IMR-90 (cell line): ENCODE data around the gene CAST. TPM values are rescaled to one million over a fixed set of nuclear protein-coding genes. Genes with fewer than 3 reads are reported as not detected.

Source experiments
- ATAC-seq: fragments of 200-7000 bp; cut with Tn5 transposase; 2 replicates; pipeline ENCODE4 v1.9.1; 2020; ENCODE audit warnings: low read depth, mild to moderate bottlenecking, moderate library complexity
- BruUV-seq: library from RNA; stranded (reverse); fragments of 400-500 nt; replicated peaks from 2 replicates; lab custom pipeline; 2021; lab: Mats Ljungman, UMichigan
- CTCF ChIA-PET: fragments of 300-600 bp; formaldehyde crosslinking; extraction: SDS; loops from one replicate; lab custom pipeline; 2021; ENCODE audit warnings: antibody characterized with exemption; lab: Yijun Ruan, JAX
- POLR2A ChIA-PET: fragments of 300-600 bp; sonication (Branson Sonifier 250); formaldehyde crosslinking; loops from one replicate; lab custom pipeline; 2022; ENCODE audit warnings: antibody characterized with exemption; ENCODE audit not compliant: unreplicated experiment; lab: Charles Lee
- DNase-seq: peaks from one replicate; pipeline ENCODE4 v3.0.0; 2013
- H2AFZ ChIP-seq: replicated peaks from 2 replicates; pipeline ENCODE3; 2013; ENCODE audit warnings: low read length, mild to moderate bottlenecking; ENCODE audit not compliant: poor library complexity
- H2AK5ac ChIP-seq: 2 replicates; pipeline ENCODE4 v1.6.1; 2013; ENCODE audit warnings: low read depth, low read length, inconsistent platforms
- H2AK9ac ChIP-seq: replicated peaks from 2 replicates; pipeline ENCODE3; 2013; ENCODE audit warnings: mild to moderate bottlenecking, low read depth, low read length, moderate library complexity; ENCODE audit not compliant: poor library complexity
- H2BK120ac ChIP-seq: 2 replicates; pipeline ENCODE4 v1.6.1; 2013; ENCODE audit warnings: low read depth, low read length, inconsistent platforms
- H2BK15ac ChIP-seq: 3 replicates; pipeline ENCODE4 v1.6.1; 2013; ENCODE audit warnings: low read depth, low read length, inconsistent platforms
- H2BK20ac ChIP-seq: 2 replicates; pipeline ENCODE4 v1.6.1; 2013; ENCODE audit warnings: low read depth, mild to moderate bottlenecking, inconsistent platforms, low read length, moderate library complexity
- H2BK5ac ChIP-seq: 2 replicates; pipeline ENCODE4 v1.6.1; 2013; ENCODE audit warnings: mild to moderate bottlenecking, low read depth, low read length, inconsistent platforms; ENCODE audit not compliant: poor library complexity, severe bottlenecking
- H3K14ac ChIP-seq: replicated peaks from 2 replicates; pipeline ENCODE4 v1.6.1; 2013; ENCODE audit warnings: low read depth, low read length, inconsistent platforms
- H3K18ac ChIP-seq: 2 replicates; pipeline ENCODE4 v1.6.1; 2013; ENCODE audit warnings: low read depth, low read length, control low read depth
- H3K23ac ChIP-seq: 2 replicates; pipeline ENCODE4 v1.6.1; 2013; ENCODE audit warnings: low read depth, low read length, inconsistent platforms
- H3K27ac ChIP-seq: 2 replicates; pipeline ENCODE4 v1.5.1; 2013; ENCODE audit warnings: mild to moderate bottlenecking, control low read depth, low read length; ENCODE audit not compliant: insufficient read depth
- H3K27me3 ChIP-seq: 2 replicates; pipeline ENCODE4 v1.6.1; 2013; ENCODE audit warnings: low read length; ENCODE audit not compliant: control insufficient read depth, insufficient read depth
- H3K36me3 ChIP-seq: 2 replicates; pipeline ENCODE4 v1.6.1; 2013; ENCODE audit warnings: low read length, mixed read lengths; ENCODE audit not compliant: control insufficient read depth, insufficient read depth
- H3K4ac ChIP-seq: 2 replicates; pipeline ENCODE4 v1.6.1; 2013; ENCODE audit warnings: low read depth, low read length, inconsistent platforms
- H3K4me1 ChIP-seq: 2 replicates; pipeline ENCODE4 v1.6.1; 2013; ENCODE audit warnings: low read length, mixed read lengths; ENCODE audit not compliant: control insufficient read depth, insufficient read depth
- H3K4me2 ChIP-seq: 2 replicates; pipeline ENCODE4 v1.6.1; 2013; ENCODE audit warnings: low read depth, mild to moderate bottlenecking, control low read depth, low read length, moderate library complexity
- H3K4me3 ChIP-seq: 2 replicates; pipeline ENCODE4 v1.5.1; 2013; ENCODE audit warnings: low read depth, mild to moderate bottlenecking, control low read depth, low read length, moderate library complexity; ENCODE audit not compliant: insufficient read depth
- H3K56ac ChIP-seq: 2 replicates; pipeline ENCODE4 v1.6.1; 2013; ENCODE audit warnings: low read length, inconsistent platforms; ENCODE audit not compliant: insufficient read depth; ENCODE audit errors: extremely low read depth
- H3K79me1 ChIP-seq, 2 experiments: 2 replicates each; pipeline ENCODE4 v1.6.1; 2013; ENCODE audit warnings: low read length in 2 of 2, inconsistent platforms in 1 of 2, low read depth in 1 of 2
- H3K9ac ChIP-seq: 2 replicates; pipeline ENCODE4 v1.6.1; 2013; ENCODE audit warnings: low read depth, low read length, control low read depth
- H3K9me1 ChIP-seq: 2 replicates; pipeline ENCODE4 v1.6.1; 2013; ENCODE audit warnings: low read length, inconsistent platforms; ENCODE audit not compliant: insufficient read depth
- H3K9me3 ChIP-seq: 2 replicates; pipeline ENCODE4 v1.6.1; 2013; ENCODE audit warnings: low read length; ENCODE audit not compliant: control insufficient read depth, insufficient read depth
- H4K20me1 ChIP-seq: 2 replicates; pipeline ENCODE4 v1.6.1; 2013; ENCODE audit warnings: low read length, inconsistent platforms; ENCODE audit not compliant: insufficient read depth
- H4K5ac ChIP-seq: 2 replicates; pipeline ENCODE4 v1.6.1; 2013; ENCODE audit warnings: mild to moderate bottlenecking, low read depth, low read length, control low read depth
- H4K8ac ChIP-seq, 2 experiments: 2 replicates each; pipeline ENCODE4 v1.6.1; 2013; ENCODE audit warnings: low read depth in 2 of 2, low read length in 2 of 2, control low read depth in 1 of 2, inconsistent platforms in 1 of 2
- H4K91ac ChIP-seq: 2 replicates; pipeline ENCODE4 v1.6.1; 2013; ENCODE audit warnings: low read depth, low read length, inconsistent platforms; ENCODE audit not compliant: insufficient read depth
- BHLHE40 ChIP-seq: fragments of 150-350 bp; IDR thresholded peaks from 2 replicates; pipeline ENCODE4 v1.6.1; 2016; ENCODE audit warnings: mild to moderate bottlenecking, low read depth, low read length
- CEBPB ChIP-seq: IDR thresholded peaks from 2 replicates; pipeline ENCODE4 v1.6.1; 2012; ENCODE audit warnings: low read depth, low read length, improper control_type of control experiment
- CHD1 ChIP-seq: IDR thresholded peaks from 2 replicates; pipeline ENCODE4 v1.6.1; 2012; ENCODE audit warnings: low read depth, low read length, improper control_type of control experiment
- FOS ChIP-seq: fragments of 150-350 bp; IDR thresholded peaks from 2 replicates; pipeline ENCODE4 v1.6.1; 2016; ENCODE audit warnings: low read depth, low read length
- MAFK ChIP-seq: IDR thresholded peaks from 2 replicates; pipeline ENCODE4 v1.6.1; 2012; ENCODE audit warnings: low read depth, low read length, improper control_type of control experiment
- MAZ ChIP-seq: IDR thresholded peaks from 2 replicates; pipeline ENCODE4 v1.6.1; 2012; ENCODE audit warnings: low read depth, mild to moderate bottlenecking, low read length, improper control_type of control experiment, moderate library complexity, borderline replicate concordance
- MXI1 ChIP-seq: IDR thresholded peaks from 2 replicates; pipeline ENCODE4 v1.6.1; 2012; ENCODE audit warnings: low read depth, mild to moderate bottlenecking, low read length, moderate library complexity, borderline replicate concordance
- NFE2L2 ChIP-seq: fragments of 150-350 bp; IDR thresholded peaks from 2 replicates; pipeline ENCODE4 v1.6.1; 2016; ENCODE audit warnings: low read depth, mild to moderate bottlenecking, low read length
- POLR2A ChIP-seq: IDR thresholded peaks from 2 replicates; pipeline ENCODE4 v1.6.1; 2012; ENCODE audit warnings: mild to moderate bottlenecking, low read depth, low read length
- RAD21 ChIP-seq: IDR thresholded peaks from 2 replicates; pipeline ENCODE4 v1.6.1; 2012; ENCODE audit warnings: low read length, improper control_type of control experiment
- RCOR1 ChIP-seq: IDR thresholded peaks from 2 replicates; pipeline ENCODE4 v1.6.1; 2012; ENCODE audit warnings: mild to moderate bottlenecking, low read length, improper control_type of control experiment; ENCODE audit not compliant: insufficient replicate concordance
- RFX5 ChIP-seq: IDR thresholded peaks from 2 replicates; pipeline ENCODE4 v1.8.0; 2012; ENCODE audit warnings: low read depth, mild to moderate bottlenecking, low read length, moderate library complexity
- SMC3 ChIP-seq: fragments of 150-350 bp; IDR thresholded peaks from 2 replicates; pipeline ENCODE4 v1.6.1; 2016; ENCODE audit warnings: low read depth, mild to moderate bottlenecking, antibody characterized with exemption, low read length, moderate library complexity
- WGBS, 2 experiments: methylation state at CpG; one replicate each; pipeline versions ENCODE4 v1.1.5 to v1.1.7; 2013; ENCODE audit warnings: missing lambda C conversion rate in 2 of 2; ENCODE audit not compliant: insufficient read length in 1 of 2; ENCODE audit errors: extremely low coverage in 2 of 2; 5-methylcytosine and 5-hydroxymethylcytosine counted together
- dilution Hi-C: fragments of 300-500 bp; cut with HindIII; formaldehyde crosslinking; loops from one replicate; pipeline ENCODE4 v1.14.3; 2018; ENCODE audit warnings: low sequenced_read_pairs; ENCODE audit not compliant: unreplicated experiment
- in situ Hi-C: fragments of 300-500 bp; cut with MboI; formaldehyde crosslinking; loops from 3 replicates; pipeline ENCODE4 v1.14.3; 2019; ENCODE audit warnings: low sequenced_read_pairs, inconsistent platforms, mixed read lengths
- intact Hi-C: fragments of 100-400 bp; cut with micrococcal nuclease; formaldehyde crosslinking; loops from 2 replicates; pipeline ENCODE4 v1.10.0; 2022
- polyA plus RNA-seq, 3 experiments: library from polyadenylated mRNA; depleted of rRNA; stranded (reverse); fragments of >200 nt; gene quantifications; 2 replicates each; pipeline ENCODE4 v1.2.3, GENCODE V29; 2012; ENCODE audit warnings: low replicate concordance in 1 of 3
- total RNA-seq: library from RNA; depleted of rRNA; stranded (reverse); fragments of >200 nt; gene quantifications from 2 replicates; pipeline ENCODE4 v1.2.3, GENCODE V29; 2012
- TF ChIP-seq, protein P1 (sequence below): conservative IDR thresholded peaks from 2 replicates; pipeline ENCODE4 v1.5.1; 2012; ENCODE audit warnings: mild to moderate bottlenecking, low read depth, low read length, improper control_type of control experiment
- TF ChIP-seq, protein P2 (sequence below): fragments of 150-350 bp; IDR thresholded peaks from 2 replicates; pipeline ENCODE4 v1.6.1; 2016; ENCODE audit warnings: low read depth, mild to moderate bottlenecking, low read length, moderate library complexity, borderline replicate concordance
- TF ChIP-seq, protein P3 (sequence below): fragments of 150-350 bp; IDR thresholded peaks from 2 replicates; pipeline ENCODE4 v1.6.1; 2017; ENCODE audit warnings: mild to moderate bottlenecking, antibody characterized with exemption, low read length, low read depth

The CAST gene
- total and polyA plus RNA-seq, 2 of the 4 experiments (the other 2 are of a cell fraction): 91.3 to 128 TPM

DNA sequence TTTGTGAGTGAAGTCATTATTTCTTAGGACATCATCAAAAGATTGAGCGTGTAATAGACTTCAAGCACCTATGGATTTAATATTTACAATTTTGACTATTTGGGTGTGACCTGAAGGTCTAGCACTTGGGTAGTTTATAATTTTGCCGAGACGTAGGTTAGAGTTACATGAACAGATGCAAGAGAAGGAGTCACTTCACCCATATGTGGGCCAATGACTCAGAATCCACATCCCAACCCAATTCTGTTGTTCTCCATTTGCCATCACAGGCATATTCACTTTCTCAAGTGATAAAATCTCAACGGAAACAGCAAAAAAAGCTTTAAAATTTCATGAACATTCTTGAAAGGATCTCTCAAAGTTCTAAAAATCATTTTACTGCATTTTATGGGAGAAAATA is 157.6 kb downstream of the CAST start:
- no peaks in the 10 kb centered on the region for H3K9me3 ChIP-seq
- POLR2A ChIA-PET: interaction anchor here (2.2 kb wide), 1 partner anchor 12 kb away, joined by 6 read pairs; the partner anchor contains the start of gene ERAP1
- DNase-seq: no peak
- H2AK5ac ChIP-seq: no peak overlapping the region
- no CpG with 5 or more reads among the region's 4 CpGs for WGBS, 2 experiments
- no peaks in the 10 kb centered on the region for H4K20me1 ChIP-seq
- H3K4me3 ChIP-seq: no peak overlapping the region
- no peak overlapping the region for H3K9ac ChIP-seq
- peaks cover 11% of the 10 kb centered on the region for H3K4me1 ChIP-seq
- no peak overlapping the region for H3K4ac ChIP-seq
- H3K9me1 ChIP-seq: peaks cover 9% of the 10 kb centered on the region; the same call in 1 of the 2 replicates
- TF ChIP-seq RCOR1 (no peak), FOS (no peak), MAFK (no peak), NFE2L2 (no peak), CEBPB (no peak), BHLHE40 (no peak), POLR2A (no peak), CHD1 (no peak), MAZ (no peak), RAD21 (no peak), SMC3 (no peak), RFX5 (no peak), MXI1 (no peak)
- TF ChIP-seq, protein P1, sequence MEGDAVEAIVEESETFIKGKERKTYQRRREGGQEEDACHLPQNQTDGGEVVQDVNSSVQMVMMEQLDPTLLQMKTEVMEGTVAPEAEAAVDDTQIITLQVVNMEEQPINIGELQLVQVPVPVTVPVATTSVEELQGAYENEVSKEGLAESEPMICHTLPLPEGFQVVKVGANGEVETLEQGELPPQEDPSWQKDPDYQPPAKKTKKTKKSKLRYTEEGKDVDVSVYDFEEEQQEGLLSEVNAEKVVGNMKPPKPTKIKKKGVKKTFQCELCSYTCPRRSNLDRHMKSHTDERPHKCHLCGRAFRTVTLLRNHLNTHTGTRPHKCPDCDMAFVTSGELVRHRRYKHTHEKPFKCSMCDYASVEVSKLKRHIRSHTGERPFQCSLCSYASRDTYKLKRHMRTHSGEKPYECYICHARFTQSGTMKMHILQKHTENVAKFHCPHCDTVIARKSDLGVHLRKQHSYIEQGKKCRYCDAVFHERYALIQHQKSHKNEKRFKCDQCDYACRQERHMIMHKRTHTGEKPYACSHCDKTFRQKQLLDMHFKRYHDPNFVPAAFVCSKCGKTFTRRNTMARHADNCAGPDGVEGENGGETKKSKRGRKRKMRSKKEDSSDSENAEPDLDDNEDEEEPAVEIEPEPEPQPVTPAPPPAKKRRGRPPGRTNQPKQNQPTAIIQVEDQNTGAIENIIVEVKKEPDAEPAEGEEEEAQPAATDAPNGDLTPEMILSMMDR: no peak
- TF ChIP-seq, protein P2, sequence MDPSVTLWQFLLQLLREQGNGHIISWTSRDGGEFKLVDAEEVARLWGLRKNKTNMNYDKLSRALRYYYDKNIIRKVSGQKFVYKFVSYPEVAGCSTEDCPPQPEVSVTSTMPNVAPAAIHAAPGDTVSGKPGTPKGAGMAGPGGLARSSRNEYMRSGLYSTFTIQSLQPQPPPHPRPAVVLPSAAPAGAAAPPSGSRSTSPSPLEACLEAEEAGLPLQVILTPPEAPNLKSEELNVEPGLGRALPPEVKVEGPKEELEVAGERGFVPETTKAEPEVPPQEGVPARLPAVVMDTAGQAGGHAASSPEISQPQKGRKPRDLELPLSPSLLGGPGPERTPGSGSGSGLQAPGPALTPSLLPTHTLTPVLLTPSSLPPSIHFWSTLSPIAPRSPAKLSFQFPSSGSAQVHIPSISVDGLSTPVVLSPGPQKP: no peak
- TF ChIP-seq, protein P3, sequence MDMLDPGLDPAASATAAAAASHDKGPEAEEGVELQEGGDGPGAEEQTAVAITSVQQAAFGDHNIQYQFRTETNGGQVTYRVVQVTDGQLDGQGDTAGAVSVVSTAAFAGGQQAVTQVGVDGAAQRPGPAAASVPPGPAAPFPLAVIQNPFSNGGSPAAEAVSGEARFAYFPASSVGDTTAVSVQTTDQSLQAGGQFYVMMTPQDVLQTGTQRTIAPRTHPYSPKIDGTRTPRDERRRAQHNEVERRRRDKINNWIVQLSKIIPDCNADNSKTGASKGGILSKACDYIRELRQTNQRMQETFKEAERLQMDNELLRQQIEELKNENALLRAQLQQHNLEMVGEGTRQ: no peak
- H2BK120ac ChIP-seq: no peak overlapping the region
- H4K8ac ChIP-seq: no peak overlapping the region
- no peak overlapping the region for H3K27ac ChIP-seq
- no peak overlapping the region for H2BK20ac ChIP-seq
- H4K91ac ChIP-seq: no peak overlapping the region
- no peak overlapping the region for H2BK5ac ChIP-seq
- no peak overlapping the region for H3K4me2 ChIP-seq
- intact Hi-C loops (no loop called here), in situ Hi-C loops (no loop called here), dilution Hi-C loops (no loop called here)
- no peak for ATAC-seq
- BruUV-seq: no TSS peak
- CTCF ChIA-PET: no interaction called here
- H3K14ac ChIP-seq: no peak overlapping the region
- H3K18ac ChIP-seq: no peak overlapping the region
- no peaks in the 10 kb centered on the region for H3K27me3 ChIP-seq
- H2AFZ ChIP-seq: no peak overlapping the region
- H2AK9ac ChIP-seq: no peak overlapping the region
- no peak overlapping the region for H3K56ac ChIP-seq
- H3K36me3 ChIP-seq: no peaks in the 10 kb centered on the region
- H2BK15ac ChIP-seq: no peak overlapping the region
- H4K5ac ChIP-seq: no peak overlapping the region
- no peaks in the 10 kb centered on the region for H3K79me1 ChIP-seq
- no peak overlapping the region for H3K23ac ChIP-seq
